ENCODE measurements around the gene BIRC3. TPM values are rescaled to one million over a fixed set of nuclear protein-coding genes. Genes with fewer than 3 reads are reported as not detected.

BIRC3 gene
- total and polyA plus RNA-seq, 2 of the 4 experiments (the other 2 are of a cell fraction), result 2.2 to 5.0 TPM

GRCh38 chr11:102343809-102344208, 26.5 kb downstream of the BIRC3 start:
- H3K36me3 ChIP-seq (ENCODE audit: control insufficient read depth, insufficient read depth, low read length), result no peaks in the 10 kb centered on the region
- peaks cover under 1% of the 10 kb centered on the region; the same call in 1 of the 2 replicates for H4K20me1 ChIP-seq (ENCODE audit: insufficient read depth, low read length)
- peak; percentile 54 for DNase-seq

More at GRCh38 chr11:102343809-102344208, 26.5 kb downstream of the BIRC3 start:
- H3K23ac ChIP-seq (ENCODE audit: low read depth, low read length), result no peak overlapping the region; the same call in 1 of the 2 replicates
- H3K4me2 ChIP-seq (ENCODE audit: low read depth, low read length), result no peak overlapping the region
- no peak overlapping the region for H2AK9ac ChIP-seq (replicated peaks; ENCODE audit: low read depth, low read length, poor library complexity)
- no peak overlapping the region for H4K5ac ChIP-seq (ENCODE audit: low read depth, low read length)
- no peaks in the 10 kb centered on the region for H3K27me3 ChIP-seq (ENCODE audit: control insufficient read depth, insufficient read depth, low read length)
- 0 out of 2 replicates have a peak, but pooled peaks cover 1% of the 10 kb centered on the region for H3K9me1 ChIP-seq (ENCODE audit: insufficient read depth, low read length)
- H2AK5ac ChIP-seq (ENCODE audit: low read depth, low read length), result peak overlapping the region; percentile 77; the same call in 1 of the 2 replicates
- peak overlapping the region; percentile 48; the same call in 1 of the 2 replicates for H3K4ac ChIP-seq (ENCODE audit: low read depth, low read length)
- no peak overlapping the region for H3K4me3 ChIP-seq (ENCODE audit: insufficient read depth, low read depth, low read length)
- no peak overlapping the region for H4K91ac ChIP-seq (ENCODE audit: insufficient read depth, low read depth, low read length)
- CTCF ChIA-PET, result no interaction called here
- TF ChIP-seq FOS (IDR thresholded peaks at IDR 0.05; ENCODE audit: low read depth, low read length) (no peak), MAZ (IDR thresholded peaks at IDR 0.05; ENCODE audit: borderline replicate concordance, low read depth, low read length) (no peak), CEBPB (IDR thresholded peaks at IDR 0.05; ENCODE audit: low read depth, low read length) (peak; percentile 49; the same call in 1 of the 2 replicates), ELK1 (IDR thresholded peaks at IDR 0.05; ENCODE audit: borderline replicate concordance, low read depth, low read length) (no peak)
- peak overlapping the region; percentile 27; the same call in 1 of the 2 replicates for H2BK20ac ChIP-seq (ENCODE audit: low read depth, low read length)
- no peak for ATAC-seq (ENCODE audit: low read depth)
- H2BK5ac ChIP-seq (ENCODE audit: low read depth, low read length, poor library complexity, severe bottlenecking), result peak overlapping the region; percentile 61
- H2BK120ac ChIP-seq (ENCODE audit: low read depth, low read length), result peak overlapping the region; percentile 70; the same call in 1 of the 2 replicates
- peak overlapping the region; percentile 86 for H3K14ac ChIP-seq (replicated peaks; ENCODE audit: low read depth, low read length)
- POLR2A ChIA-PET (ENCODE audit: unreplicated experiment), result no interaction called here
- H3K27ac ChIP-seq (ENCODE audit: insufficient read depth, low read length), result no peak overlapping the region
- intact Hi-C loops (cut with micrococcal nuclease) (no loop called here), dilution Hi-C loops (cut with HindIII; ENCODE audit: low sequenced_read_pairs, unreplicated experiment) (no loop called here), in situ Hi-C loops (cut with MboI; ENCODE audit: low sequenced_read_pairs) (no loop called here)
- peak overlapping the region; percentile 69; the same call in 1 of the 3 replicates for H2BK15ac ChIP-seq (ENCODE audit: low read depth, low read length)
- H3K79me1 ChIP-seq (ENCODE audit: low read depth in 1 of 2, low read length in 2 of 2), result peaks cover 0 to 14% of the 10 kb centered on the region in 2 experiments; a peak in 1 of 4 replicates
- H3K4me1 ChIP-seq (ENCODE audit: control insufficient read depth, insufficient read depth, low read length), result no peaks in the 10 kb centered on the region; the same call in 1 of the 2 replicates
- no CpG with 5 or more reads among the region's 1 CpG for WGBS, 2 experiments (ENCODE audit: extremely low coverage in 2 of 2, insufficient read length in 1 of 2)
- no peak overlapping the region for H3K56ac ChIP-seq (ENCODE audit: extremely low read depth, insufficient read depth, low read length)
- H2AFZ ChIP-seq (replicated peaks; ENCODE audit: low read length, poor library complexity), result no peak overlapping the region
- H4K8ac ChIP-seq (ENCODE audit: low read depth in 2 of 2, low read length in 2 of 2), result 0 out of 4 replicates have a peak overlapping the region, but pooled peaks of 1 of the 2 experiments have one; percentile 13
- H3K9ac ChIP-seq (ENCODE audit: low read depth, low read length), result no peak overlapping the region
- no peaks in the 10 kb centered on the region for H3K9me3 ChIP-seq (ENCODE audit: control insufficient read depth, insufficient read depth, low read length)
- H3K18ac ChIP-seq (ENCODE audit: low read depth, low read length), result no peak overlapping the region
- no TSS peak for BruUV-seq (replicated peaks)

Measured in IMR-90 (cell line).